GM21381 (cell line): ENCODE results near the gene INTS3.
"Not testable (repeated sequence)": the region's sequence is repeated elsewhere in the genome, so short reads cannot be mapped to it uniquely, and the experiment has no call there.

ENCODE experiments used
- ATAC-seq: cut with Tn5 transposase; IDR thresholded peaks from one replicate; pipeline ENCODE4 v1.9.1; 2021; ENCODE audit warnings: mild to moderate bottlenecking, moderate library complexity; ENCODE audit not compliant: unreplicated experiment

Gene INTS3

GRCh38 chr1:153752072-153752471 is 24.2 kb downstream of the INTS3 start:
- ATAC-seq = no peak

- ATAC-seq = no peak
Observed at GRCh38 chr1:153752571-153753195, 24.8 kb downstream of the INTS3 start.

- ATAC-seq = no peak
Observed at GRCh38 chr1:153754266-153754665, 26.4 kb downstream of the INTS3 start.

GRCh38 chr1:153760440-153760839 is 32.6 kb downstream of the INTS3 start:
- no peak for ATAC-seq

GRCh38 chr1:153763365-153764225 is 35.7 kb downstream of the INTS3 start:
- ATAC-seq = no peak

- ATAC-seq = no peak
Observed at GRCh38 chr1:153764310-153764709, 36.5 kb downstream of the INTS3 start.

- ATAC-seq = not testable (repeated sequence)
Observed at GRCh38 chr1:153766663-153767062, 38.8 kb downstream of the INTS3 start.

GRCh38 chr1:153767519-153767918 is 39.7 kb downstream of the INTS3 start:
- no peak for ATAC-seq

- no peak for ATAC-seq
Observed at GRCh38 chr1:153768316-153769181, 40.7 kb downstream of the INTS3 start.

- no peak for ATAC-seq
Observed at GRCh38 chr1:153769221-153769620, 41.4 kb downstream of the INTS3 start.

GRCh38 chr1:153770797-153771196 is 42.9 kb downstream of the INTS3 start:
- ATAC-seq = no peak

- no peak for ATAC-seq
Observed at GRCh38 chr1:153771261-153771660, 43.4 kb downstream of the INTS3 start.

GRCh38 chr1:153771841-153772593 is 44.2 kb downstream of the INTS3 start:
- ATAC-seq = no peak

- ATAC-seq = no peak
Observed at GRCh38 chr1:153773096-153773921, 45.5 kb downstream of the INTS3 start.

GRCh38 chr1:153774026-153774595 is 46.3 kb downstream of the INTS3 start:
- no peak for ATAC-seq

GRCh38 chr1:153774780-153775457 is 47.1 kb downstream of the INTS3 start, which contains the start of gene SLC27A3:
Gene SLC27A3, plus strand, starts transcription at chr1:153775407. Its CDS starts 91 bp downstream, at chr1:153775498.
- peak; percentile 28 for ATAC-seq

GRCh38 chr1:153775458-153776327 is 47.8 kb downstream of the INTS3 start:
- peak; percentile 42 for ATAC-seq

GRCh38 chr1:153776352-153776751 is 48.5 kb downstream of the INTS3 start:
- no peak for ATAC-seq
